Measurements from ENCODE around the gene NRIP1.

NRIP1 gene

GRCh38 chr21:15001857-15002606, 62.8 kb downstream of the NRIP1 start:
- FAIRE-seq (no peak), DNase-seq (ENCODE audit: insufficient read length, low spot score) (no peak)
- no peak for TF ChIP-seq POLR2A (IDR thresholded peaks at IDR 0.05; ENCODE audit: low read depth, low read length)

- FAIRE-seq (no peak), DNase-seq (ENCODE audit: insufficient read length, low spot score) (no peak)
- no peak for TF ChIP-seq POLR2A (IDR thresholded peaks at IDR 0.05; ENCODE audit: low read depth, low read length)
Measured at GRCh38 chr21:15001113-15001512, 63.7 kb downstream of the NRIP1 start.

GRCh38 chr21:15000081-15000480, 64.7 kb downstream of the NRIP1 start:
- no peak for TF ChIP-seq POLR2A (IDR thresholded peaks at IDR 0.05; ENCODE audit: low read depth, low read length)
- FAIRE-seq (peak; percentile 81), DNase-seq (ENCODE audit: insufficient read length, low spot score) (no peak)

DNA sequence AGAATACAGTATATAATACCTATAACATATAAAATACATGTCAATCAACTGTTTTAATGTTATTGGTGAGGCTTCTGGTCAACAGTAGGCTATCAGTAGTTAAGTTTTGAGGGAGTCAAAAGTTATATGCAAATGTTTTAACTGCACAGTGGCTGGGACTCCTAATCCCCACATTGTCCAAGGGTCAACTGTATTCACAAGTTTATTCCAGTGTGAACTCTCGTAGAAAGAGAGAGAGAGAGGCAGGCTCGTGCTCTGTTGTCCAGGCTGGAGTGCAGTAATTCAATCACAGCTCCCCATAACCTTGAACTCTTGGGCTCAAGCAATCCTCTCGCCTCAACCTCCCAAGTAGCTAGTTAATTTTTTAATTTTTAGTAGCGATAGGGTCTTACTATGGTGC, 66.0 kb downstream of the NRIP1 start:
- FAIRE-seq: no peak

DNA sequence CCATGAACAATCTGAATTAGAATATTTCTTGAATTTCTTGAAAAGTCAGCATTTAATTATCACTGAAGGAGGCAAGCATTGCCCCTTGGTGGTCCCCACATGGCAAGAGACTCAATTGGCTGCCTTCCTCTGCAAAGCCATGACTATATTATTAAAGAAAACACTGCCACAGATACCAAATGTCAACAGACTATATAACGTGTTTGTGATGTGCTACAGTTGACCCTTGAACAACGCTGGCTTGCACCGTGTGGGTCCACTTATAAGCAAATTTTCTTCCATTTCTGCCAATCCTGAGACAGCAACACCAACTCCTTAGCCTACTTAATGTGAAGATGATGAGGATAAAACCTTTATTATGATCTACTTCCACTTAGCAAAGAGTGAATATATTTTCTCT, 66.5 kb downstream of the NRIP1 start:
- DNase-seq (ENCODE audit: insufficient read length, low spot score) (no peak), FAIRE-seq (no peak)
- no peak for TF ChIP-seq POLR2A (IDR thresholded peaks at IDR 0.05; ENCODE audit: low read depth, low read length)

More for the DNA sequence above, 66.0 kb downstream of the NRIP1 start:
- TF ChIP-seq POLR2A (IDR thresholded peaks at IDR 0.05; ENCODE audit: low read depth, low read length): no peak
- DNase-seq (ENCODE audit: insufficient read length, low spot score): no peak

DNA sequence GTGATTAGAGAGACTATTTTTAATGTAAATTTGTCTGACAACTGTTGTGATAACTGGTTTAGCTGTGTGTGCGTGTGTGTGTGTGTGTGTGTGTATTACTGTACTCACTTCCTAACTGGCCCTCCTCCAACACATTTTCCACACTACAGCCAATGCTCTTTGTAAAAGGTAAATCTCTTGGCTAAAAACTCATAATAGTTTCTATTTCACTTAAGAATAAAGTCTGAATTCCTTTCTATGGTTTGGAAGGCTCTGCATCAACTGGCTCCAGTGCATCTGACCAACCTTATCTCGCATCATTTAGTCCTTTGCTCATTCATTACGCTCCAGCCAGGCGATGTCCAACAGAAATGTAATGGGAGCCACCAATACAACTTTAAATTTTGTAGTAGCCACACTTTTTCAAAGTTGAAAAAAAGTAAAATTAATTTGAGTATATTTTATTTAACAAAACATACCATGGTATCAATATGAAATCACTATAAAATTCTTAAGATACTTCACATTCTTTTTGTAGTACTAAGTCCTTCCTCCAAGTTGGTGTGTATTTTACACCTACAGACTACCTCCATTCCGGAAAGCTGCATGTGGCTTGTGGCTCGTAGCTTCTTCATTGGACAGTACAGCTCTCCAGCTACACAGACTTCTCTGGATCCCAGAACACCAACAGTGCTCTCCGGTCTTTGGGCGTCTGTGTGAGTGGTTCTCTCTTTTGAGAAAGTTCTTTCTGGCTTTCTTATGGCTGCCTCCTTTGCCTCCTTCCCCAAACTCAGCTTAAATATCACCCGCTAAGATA, 68.9 kb downstream of the NRIP1 start:
- no peak for TF ChIP-seq POLR2A (IDR thresholded peaks at IDR 0.05; ENCODE audit: low read depth, low read length)
- FAIRE-seq: peak; percentile 80
- no peak for DNase-seq (ENCODE audit: insufficient read length, low spot score)

- no peak for DNase-seq (ENCODE audit: insufficient read length, low spot score)
- peak; percentile 6 for FAIRE-seq
- TF ChIP-seq POLR2A (IDR thresholded peaks at IDR 0.05; ENCODE audit: low read depth, low read length): no peak
Measured at GRCh38 chr21:14995226-14995625, 69.6 kb downstream of the NRIP1 start.

DNA sequence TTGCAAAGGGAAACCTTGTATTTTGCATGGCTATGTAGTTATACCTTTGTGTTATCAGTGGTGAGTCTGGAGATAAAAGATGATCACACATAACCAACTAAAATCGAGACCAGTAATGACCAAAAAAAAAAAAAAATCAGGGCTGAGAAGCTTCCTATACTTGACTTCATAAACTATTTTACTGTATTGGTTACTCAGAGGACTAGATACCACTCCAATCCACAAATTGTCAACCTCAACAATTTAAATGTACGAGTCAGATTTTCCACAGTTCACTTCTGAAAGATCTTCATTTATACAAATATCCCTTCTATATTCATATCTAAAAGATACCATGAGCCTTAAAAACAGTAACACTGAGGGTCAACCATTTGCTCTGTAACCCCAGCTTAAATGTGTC, 71.7 kb downstream of the NRIP1 start:
- DNase-seq (ENCODE audit: insufficient read length, low spot score): no peak
- TF ChIP-seq POLR2A (IDR thresholded peaks at IDR 0.05; ENCODE audit: low read depth, low read length): no peak
- no peak for FAIRE-seq

DNA sequence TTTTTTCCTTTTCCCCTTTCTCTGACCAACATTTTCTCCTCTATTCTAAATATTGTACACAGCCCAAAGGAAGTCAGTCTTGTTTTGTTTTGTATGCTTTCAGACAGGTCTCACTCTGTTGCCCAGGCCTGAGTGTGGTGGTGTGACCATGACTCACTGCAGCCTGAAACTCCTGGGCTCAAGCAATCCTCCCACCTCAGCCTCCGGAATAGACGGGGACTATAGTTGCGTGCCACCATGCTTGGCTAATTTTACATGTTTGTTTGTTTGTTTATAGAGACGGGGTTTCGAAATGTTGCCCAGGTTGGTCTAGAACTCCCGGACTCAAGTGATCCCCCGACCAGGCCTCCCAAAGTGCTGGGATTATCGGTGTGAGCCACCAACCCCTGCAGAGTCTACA, 72.8 kb downstream of the NRIP1 start:
- no peak for DNase-seq (ENCODE audit: insufficient read length, low spot score)
- FAIRE-seq: peak; percentile 64
- no peak for TF ChIP-seq POLR2A (IDR thresholded peaks at IDR 0.05; ENCODE audit: low read depth, low read length)

DNA sequence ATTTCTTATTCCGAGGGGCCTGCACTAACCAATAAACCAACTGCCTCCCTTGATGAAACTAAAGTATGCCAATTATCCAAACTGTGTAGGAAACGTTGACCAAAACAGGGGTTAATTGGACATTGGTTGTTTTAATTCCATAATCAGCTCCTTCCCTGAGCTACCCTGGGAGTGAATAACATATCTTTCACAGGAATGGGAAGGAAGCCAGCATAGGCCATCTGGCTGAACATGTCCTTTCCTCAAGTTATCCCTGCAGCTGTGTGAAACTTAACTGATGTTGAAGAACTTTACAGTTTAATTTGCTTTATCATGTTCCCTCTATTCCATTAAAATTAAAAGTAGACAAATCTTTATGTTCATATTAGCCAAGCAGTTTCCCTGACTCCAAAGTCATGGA, 75.4 kb downstream of the NRIP1 start:
- no peak for FAIRE-seq
- TF ChIP-seq POLR2A (IDR thresholded peaks at IDR 0.05; ENCODE audit: low read depth, low read length): no peak
- no peak for DNase-seq (ENCODE audit: insufficient read length, low spot score)

DNA sequence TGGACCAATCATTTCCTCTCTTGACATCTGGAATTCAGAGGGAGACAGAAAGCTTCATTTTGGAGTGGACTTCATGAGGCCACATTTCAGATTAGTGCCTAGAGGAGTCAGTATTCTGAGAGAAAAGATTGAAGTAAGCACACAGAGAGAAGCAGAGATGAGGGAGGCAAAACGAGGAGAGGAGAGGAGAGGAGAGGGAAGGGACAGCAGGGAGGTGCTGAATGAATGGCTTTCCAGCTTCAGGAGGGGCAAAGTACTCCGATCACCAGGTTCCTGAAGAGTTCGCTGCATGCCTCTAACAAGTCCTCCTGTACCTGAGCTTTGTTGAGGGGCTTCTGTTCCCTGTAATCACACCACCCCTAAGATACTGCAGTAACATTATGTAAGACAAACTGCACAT, 76.0 kb downstream of the NRIP1 start:
- DNase-seq (ENCODE audit: insufficient read length, low spot score) (no peak), FAIRE-seq (no peak)
- TF ChIP-seq POLR2A (IDR thresholded peaks at IDR 0.05; ENCODE audit: low read depth, low read length): no peak

DNA sequence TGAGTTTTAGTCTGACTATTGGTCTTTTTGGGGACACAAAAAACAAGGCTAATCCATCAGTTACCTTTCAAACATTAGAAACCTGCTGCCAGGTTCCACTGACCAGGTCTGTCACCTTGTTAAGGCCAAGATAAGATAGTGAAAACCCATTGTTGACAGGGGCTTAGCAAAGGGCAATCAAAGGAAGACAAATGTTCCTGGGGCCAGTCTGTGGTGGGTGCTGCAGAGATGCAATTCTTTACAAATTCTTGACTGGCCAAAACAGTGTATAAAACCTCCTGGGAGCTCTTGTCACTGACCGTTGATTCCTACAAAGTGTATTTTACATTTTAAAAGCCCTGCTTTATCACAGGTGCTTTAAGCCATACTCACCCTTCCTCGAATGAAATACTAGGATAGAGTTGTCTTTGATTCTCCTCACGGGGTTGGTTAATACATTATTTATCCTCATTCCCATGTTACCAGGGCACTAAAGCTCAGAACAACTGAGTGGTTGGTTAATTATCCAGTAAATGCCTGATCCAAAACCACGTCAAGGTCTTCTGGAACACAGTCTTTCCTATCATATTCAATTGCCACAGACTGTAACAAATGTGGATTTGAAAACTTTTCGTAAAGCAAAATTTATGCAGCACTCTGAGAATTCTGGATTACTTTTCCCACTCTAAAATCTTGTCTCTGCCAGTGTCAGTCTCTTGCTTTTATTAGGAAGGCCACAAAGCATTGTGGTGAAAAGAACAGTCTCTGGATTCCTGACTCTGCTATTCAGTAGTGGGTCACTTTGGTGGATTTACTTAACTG, 77.2 kb downstream of the NRIP1 start:
- DNase-seq (ENCODE audit: insufficient read length, low spot score) (no peak), FAIRE-seq (no peak)
- no peak for TF ChIP-seq POLR2A (IDR thresholded peaks at IDR 0.05; ENCODE audit: low read depth, low read length)

- FAIRE-seq: no peak
- no peak for TF ChIP-seq POLR2A (IDR thresholded peaks at IDR 0.05; ENCODE audit: low read depth, low read length)
- DNase-seq (ENCODE audit: insufficient read length, low spot score): no peak
Measured at GRCh38 chr21:14985306-14985705, 79.5 kb downstream of the NRIP1 start.

DNA sequence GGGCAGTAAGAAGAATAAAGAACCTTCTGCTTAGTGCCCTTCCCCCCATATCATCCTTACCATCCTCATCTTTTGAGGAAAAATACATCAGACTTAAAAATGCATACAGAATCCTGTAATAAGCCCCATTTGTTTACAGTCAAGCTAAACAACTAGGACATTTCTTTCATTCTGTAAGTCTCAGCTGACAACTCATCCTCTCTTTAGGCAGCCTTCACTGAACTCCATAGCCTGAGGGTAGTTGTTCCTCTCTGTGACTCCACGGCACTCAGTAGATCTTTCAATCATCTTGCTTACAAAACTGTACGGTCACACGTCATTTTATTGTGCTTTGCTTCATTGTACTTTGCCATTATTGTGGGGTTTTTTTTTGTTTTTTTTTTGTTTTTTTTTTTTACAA, 82.5 kb downstream of the NRIP1 start:
- DNase-seq (ENCODE audit: insufficient read length, low spot score) (no peak), FAIRE-seq (peak; percentile 61)
- TF ChIP-seq POLR2A (IDR thresholded peaks at IDR 0.05; ENCODE audit: low read depth, low read length): no peak
